ENCODE data around the gene SLC25A1. TPM values are rescaled to one million over a fixed set of nuclear protein-coding genes. Genes with fewer than 3 reads are reported as not detected.

The SLC25A1 gene
- total RNA-seq, 1 experiment from 2014 or later, result 162 TPM

DNA sequence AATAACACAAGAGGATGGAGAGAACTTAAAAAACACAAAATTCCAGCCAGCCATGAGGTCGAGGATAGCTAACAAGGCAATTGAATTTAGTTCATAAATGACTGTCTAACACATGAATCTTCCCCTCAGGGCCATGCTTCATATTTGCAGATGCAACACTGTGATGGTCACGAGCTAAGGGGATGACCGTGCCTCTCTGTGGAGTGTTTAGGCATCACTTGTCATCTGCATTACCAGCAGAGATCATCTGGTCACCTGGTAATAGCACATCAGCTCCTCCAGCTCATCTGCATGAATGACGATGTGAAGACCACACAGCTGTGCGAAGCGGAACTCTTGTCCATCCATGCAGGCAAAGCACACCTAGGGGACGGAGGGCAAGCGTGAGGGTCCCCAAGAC is 20.9 kb upstream of the SLC25A1 start:
- H3K27ac ChIP-seq (ENCODE audit: low read length), result no peak overlapping the region
- no peaks in the 10 kb centered on the region for H3K4me1 ChIP-seq (ENCODE audit: control insufficient read depth, insufficient read depth, low read length)
- no peaks in the 10 kb centered on the region for H3K27me3 ChIP-seq (ENCODE audit: control insufficient read depth, insufficient read depth, low read length)
- in situ Hi-C loops (cut with HindIII; ENCODE audit: low pct_unique_long_range_greater_than_20kb, low sequenced_read_pairs) (no loop called here), intact Hi-C loops (cut with micrococcal nuclease; ENCODE audit: unreplicated experiment) (no loop called here)
- TF ChIP-seq SIN3A (IDR thresholded peaks at IDR 0.05; ENCODE audit: borderline replicate concordance, insufficient read depth, low read depth, low read length), result no peak
- H3K4me3 ChIP-seq (ENCODE audit: low read depth in 2 of 2, low read length in 2 of 2), result no peak overlapping the region
- no TSS peak for BruUV-seq (replicated peaks)
- H3K36me3 ChIP-seq (ENCODE audit: control insufficient read depth, insufficient read depth, low read length), result no peaks in the 10 kb centered on the region
- ATAC-seq, result no peak
- DNase-seq (ENCODE audit: low read depth, low spot score), result no peak
- ChIA-PET POLR2A (no interaction called here), CTCF (no interaction called here)
- no peaks in the 10 kb centered on the region for H3K9me3 ChIP-seq (ENCODE audit: control insufficient read depth, insufficient read depth, low read depth, low read length)

DNA sequence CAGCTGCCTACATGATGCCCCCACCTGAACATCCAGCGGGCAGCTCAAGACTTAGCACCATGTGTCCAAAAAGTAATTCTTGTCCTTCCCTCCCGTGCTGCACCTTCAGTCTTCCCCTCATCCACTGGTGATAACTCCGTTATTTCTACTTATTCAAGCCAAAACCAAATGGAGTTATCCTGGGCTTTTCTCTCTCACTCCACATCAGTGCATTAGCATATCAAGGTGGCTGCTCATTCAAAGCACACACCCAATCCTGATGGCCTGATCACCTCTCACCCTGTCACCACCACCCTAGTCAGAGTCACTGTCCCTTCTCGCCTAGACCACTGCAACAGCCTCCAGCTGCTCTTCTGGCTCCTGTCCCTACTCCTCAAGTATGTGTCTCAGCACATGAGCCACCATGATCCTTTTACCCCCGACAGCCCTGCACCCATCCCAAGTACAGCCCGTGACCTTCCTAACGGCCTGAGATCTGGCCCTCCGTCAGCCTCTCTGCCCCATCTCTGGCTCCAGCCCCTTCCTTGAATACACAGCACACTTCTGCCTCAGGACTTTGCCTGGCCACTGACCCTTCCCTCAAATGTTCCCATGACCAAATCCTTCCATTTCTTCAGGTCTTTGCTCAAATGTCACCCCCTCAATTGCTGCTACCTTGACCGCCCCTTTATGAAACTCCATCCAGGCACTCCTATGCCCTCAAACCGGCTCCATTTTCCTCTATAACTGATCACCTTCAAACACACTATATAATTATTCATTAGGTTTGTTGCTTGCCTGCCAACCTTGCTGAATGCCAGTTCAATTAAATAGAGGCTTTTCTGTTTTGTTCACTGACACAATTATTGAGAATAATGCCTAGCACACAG is 19.7 kb upstream of the SLC25A1 start:
- in situ Hi-C loops (cut with HindIII; ENCODE audit: low pct_unique_long_range_greater_than_20kb, low sequenced_read_pairs), result no loop called here
- BruUV-seq (replicated peaks), result TSS peak; percentile 44
- CTCF ChIA-PET, result no interaction called here
- DNase-seq (ENCODE audit: low read depth, low spot score) (no peak), ATAC-seq (no peak)
- TF ChIP-seq SIN3A (IDR thresholded peaks at IDR 0.05; ENCODE audit: borderline replicate concordance, insufficient read depth, low read depth, low read length), result no peak
- no peak for TF ChIP-seq TCF7L2 (IDR thresholded peaks at IDR 0.05; ENCODE audit: low read depth, low read length)
- no peak for TF ChIP-seq POLR2AphosphoS5 (IDR thresholded peaks at IDR 0.05; ENCODE audit: low read depth, low read length)
- Histone ChIP-seq H3K9me3 (ENCODE audit: control insufficient read depth, insufficient read depth, low read depth, low read length) (no peaks in the 10 kb centered on the region), H3K4me3 (ENCODE audit: low read depth in 2 of 2, low read length in 2 of 2) (no peak overlapping the region), H3K36me3 (ENCODE audit: control insufficient read depth, insufficient read depth, low read length) (no peaks in the 10 kb centered on the region), H3K4me1 (ENCODE audit: control insufficient read depth, insufficient read depth, low read length) (no peaks in the 10 kb centered on the region), H3K27me3 (ENCODE audit: control insufficient read depth, insufficient read depth, low read length) (no peaks in the 10 kb centered on the region), H3K27ac (ENCODE audit: low read length) (no peak overlapping the region)
- POLR2A ChIA-PET, result no interaction called here
- intact Hi-C loops (cut with micrococcal nuclease; ENCODE audit: unreplicated experiment), result no loop called here

- no peaks in the 10 kb centered on the region for H3K27me3 ChIP-seq (ENCODE audit: control insufficient read depth, insufficient read depth, low read length)
- no peak overlapping the region for H3K27ac ChIP-seq (ENCODE audit: low read length)
- H3K4me3 ChIP-seq (ENCODE audit: low read depth in 2 of 2, low read length in 2 of 2), result no peak overlapping the region
- no peak for DNase-seq (ENCODE audit: low read depth, low spot score)
- TF ChIP-seq POLR2AphosphoS5 (IDR thresholded peaks at IDR 0.05; ENCODE audit: low read depth, low read length), result no peak
- TF ChIP-seq SIN3A (IDR thresholded peaks at IDR 0.05; ENCODE audit: borderline replicate concordance, insufficient read depth, low read depth, low read length), result no peak
- TF ChIP-seq, protein P1, sequence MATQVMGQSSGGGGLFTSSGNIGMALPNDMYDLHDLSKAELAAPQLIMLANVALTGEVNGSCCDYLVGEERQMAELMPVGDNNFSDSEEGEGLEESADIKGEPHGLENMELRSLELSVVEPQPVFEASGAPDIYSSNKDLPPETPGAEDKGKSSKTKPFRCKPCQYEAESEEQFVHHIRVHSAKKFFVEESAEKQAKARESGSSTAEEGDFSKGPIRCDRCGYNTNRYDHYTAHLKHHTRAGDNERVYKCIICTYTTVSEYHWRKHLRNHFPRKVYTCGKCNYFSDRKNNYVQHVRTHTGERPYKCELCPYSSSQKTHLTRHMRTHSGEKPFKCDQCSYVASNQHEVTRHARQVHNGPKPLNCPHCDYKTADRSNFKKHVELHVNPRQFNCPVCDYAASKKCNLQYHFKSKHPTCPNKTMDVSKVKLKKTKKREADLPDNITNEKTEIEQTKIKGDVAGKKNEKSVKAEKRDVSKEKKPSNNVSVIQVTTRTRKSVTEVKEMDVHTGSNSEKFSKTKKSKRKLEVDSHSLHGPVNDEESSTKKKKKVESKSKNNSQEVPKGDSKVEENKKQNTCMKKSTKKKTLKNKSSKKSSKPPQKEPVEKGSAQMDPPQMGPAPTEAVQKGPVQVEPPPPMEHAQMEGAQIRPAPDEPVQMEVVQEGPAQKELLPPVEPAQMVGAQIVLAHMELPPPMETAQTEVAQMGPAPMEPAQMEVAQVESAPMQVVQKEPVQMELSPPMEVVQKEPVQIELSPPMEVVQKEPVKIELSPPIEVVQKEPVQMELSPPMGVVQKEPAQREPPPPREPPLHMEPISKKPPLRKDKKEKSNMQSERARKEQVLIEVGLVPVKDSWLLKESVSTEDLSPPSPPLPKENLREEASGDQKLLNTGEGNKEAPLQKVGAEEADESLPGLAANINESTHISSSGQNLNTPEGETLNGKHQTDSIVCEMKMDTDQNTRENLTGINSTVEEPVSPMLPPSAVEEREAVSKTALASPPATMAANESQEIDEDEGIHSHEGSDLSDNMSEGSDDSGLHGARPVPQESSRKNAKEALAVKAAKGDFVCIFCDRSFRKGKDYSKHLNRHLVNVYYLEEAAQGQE (IDR thresholded peaks at IDR 0.05; ENCODE audit: insufficient read depth in 1 of 2, low read depth in 2 of 2, low read length in 1 of 2), result no peak
- no peak for TF ChIP-seq TCF7L2 (IDR thresholded peaks at IDR 0.05; ENCODE audit: low read depth, low read length)
- no peak for TF ChIP-seq CTCF (IDR thresholded peaks at IDR 0.05)
- intact Hi-C loops (cut with micrococcal nuclease; ENCODE audit: unreplicated experiment) (no loop called here), in situ Hi-C loops (cut with HindIII; ENCODE audit: low pct_unique_long_range_greater_than_20kb, low sequenced_read_pairs) (no loop called here)
- ATAC-seq, result no peak
- no peaks in the 10 kb centered on the region for H3K36me3 ChIP-seq (ENCODE audit: control insufficient read depth, insufficient read depth, low read length)
- ChIA-PET POLR2A (no interaction called here), CTCF (no interaction called here)
- no TSS peak for BruUV-seq (replicated peaks)
- no peaks in the 10 kb centered on the region for H3K9me3 ChIP-seq (ENCODE audit: control insufficient read depth, insufficient read depth, low read depth, low read length)
- no peaks in the 10 kb centered on the region for H3K4me1 ChIP-seq (ENCODE audit: control insufficient read depth, insufficient read depth, low read length)
Observed at GRCh38 chr22:19196841-19197612, 18.5 kb upstream of the SLC25A1 start.

All from Panc1 (cell line).